K562 (cell line): ENCODE measurements around the gene NOBOX. TPM values are rescaled to one million over a fixed set of nuclear protein-coding genes. Genes with fewer than 3 reads are reported as not detected.

Experiments
- REST ChIP-seq, 2 experiments: fragments of 450-650 bp; formaldehyde crosslinking in 1 of 2; IDR thresholded peaks; 2 replicates each; pipeline versions ENCODE4 v1.4.0 to v1.6.1; 2014 to 2020; ENCODE audit warnings: mild to moderate bottlenecking in 2 of 2, borderline replicate concordance in 1 of 2, low read depth in 1 of 2
- SOX6 ChIP-seq: fragments of 450-650 bp; IDR thresholded peaks from 2 replicates; pipeline ENCODE4 v1.6.1; 2014; ENCODE audit warnings: mild to moderate bottlenecking
- polyA plus RNA-seq, 8 experiments: library from polyadenylated mRNA; depleted of rRNA in 4 of 8; stranded (reverse) in 5 of 8; unstranded in 3 of 8; fragments of >200 nt; fragmentation: Nextera tagmentation in 2 of 8; fragmentation: Illumina TruSeq in 1 of 8; extraction: Ambion mirVana in 2 of 8; extraction: Trizol in 1 of 8; gene quantifications; 2 replicates each; pipeline versions ENCODE4 v1.2.1 to v1.2.3, GENCODE V29; 2011 to 2014; ENCODE audit warnings: inconsistent platforms in 1 of 8, missing spikeins in 1 of 8
- total RNA-seq, 7 experiments: library from RNA; depleted of rRNA in 6 of 7; stranded (reverse); fragments of >200 nt in 6 of 7; fragmentation: Illumina TruSeq in 2 of 7; extraction: Trizol in 2 of 7; gene quantifications; 2 replicates each; pipeline versions ENCODE4 v1.2.1 to v1.2.3, GENCODE V29; 2011 to 2021; ENCODE audit warnings: low replicate concordance in 1 of 7

The NOBOX gene
- total and polyA plus RNA-seq, 9 of the 15 experiments (the other 6 are each of a cell fraction or from before 2014, with no cell fraction given): not detected

GRCh38 chr7:144401490-144401889 is 2.0 kb downstream of the NOBOX start (continued):
- TF ChIP-seq REST (IDR thresholded peaks at IDR 0.05; ENCODE audit: borderline replicate concordance) (no peak), REST (CRISPR knock-in tag; IDR thresholded peaks at IDR 0.05; ENCODE audit: low read depth) (no peak), SOX6 (no peak)
- TF ChIP-seq, all 486 proteins: peak for 0
